NCI-H2227 treated with DMSO at 0.1 percent for 48 hours (cell line): ENCODE data around the gene DMGDH.

ENCODE experiments used
- DNase-seq: peaks from one replicate; lab custom pipeline; 2025; lab: John Stamatoyannopoulos, UW

The DMGDH gene

DNA sequence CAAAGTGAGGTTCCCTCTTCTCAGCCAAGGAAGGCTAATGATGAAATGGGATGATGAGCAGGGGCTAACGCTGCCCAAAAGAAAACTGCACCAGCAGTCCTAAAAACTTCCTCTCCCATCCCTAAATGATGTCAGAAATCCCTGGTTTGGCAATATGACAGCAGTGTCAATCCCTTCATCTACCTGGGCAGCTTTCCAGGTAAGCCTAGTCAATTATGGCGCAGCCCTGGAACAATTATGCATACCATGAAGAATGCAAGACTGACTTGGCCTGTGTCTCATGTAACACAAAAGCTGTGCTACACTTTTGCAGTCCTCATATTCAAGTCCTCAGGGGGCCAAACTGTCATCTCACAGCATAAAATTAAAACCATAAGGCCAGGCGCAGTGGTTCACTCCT is 7.0 kb downstream of the DMGDH start:
- no peak for DNase-seq

DNA sequence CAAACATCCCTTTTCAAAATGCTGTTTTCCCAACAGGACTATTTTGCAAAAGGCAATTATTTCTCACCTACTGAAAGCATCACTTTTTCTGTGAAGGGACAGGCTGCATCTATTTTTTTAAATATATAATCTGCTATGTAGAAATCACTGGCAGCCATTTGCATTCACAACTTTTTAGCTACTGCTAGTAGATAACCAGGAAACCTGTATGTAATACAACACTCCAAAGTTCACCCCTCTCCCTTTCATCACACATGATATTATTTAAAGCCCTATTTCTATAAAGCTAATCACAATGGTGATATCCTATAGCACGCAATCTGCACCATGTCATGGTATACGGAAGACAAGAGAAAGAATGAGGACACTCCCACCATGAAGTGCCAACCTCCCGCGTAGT is 9.8 kb downstream of the DMGDH start:
- no peak for DNase-seq

DNA sequence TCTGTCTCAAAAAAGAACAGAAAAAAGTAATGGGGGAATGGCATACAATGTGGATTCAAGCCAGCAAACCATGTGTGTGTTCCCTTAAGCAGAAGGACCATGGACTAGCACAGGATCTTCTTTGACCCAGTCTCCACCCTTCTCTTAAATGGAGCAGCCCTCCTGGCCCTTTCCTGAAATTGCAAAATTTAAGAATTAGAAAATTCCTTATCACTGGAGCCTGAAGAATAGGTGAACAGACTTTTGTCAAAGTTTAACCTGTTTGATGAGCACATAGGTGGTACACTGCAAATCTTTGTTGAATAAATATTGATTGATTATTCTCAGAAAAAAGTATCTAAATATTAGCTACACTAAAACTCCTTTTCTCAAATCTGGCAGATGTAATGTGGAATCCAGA is 12.6 kb downstream of the DMGDH start:
- DNase-seq, result no peak

DNA sequence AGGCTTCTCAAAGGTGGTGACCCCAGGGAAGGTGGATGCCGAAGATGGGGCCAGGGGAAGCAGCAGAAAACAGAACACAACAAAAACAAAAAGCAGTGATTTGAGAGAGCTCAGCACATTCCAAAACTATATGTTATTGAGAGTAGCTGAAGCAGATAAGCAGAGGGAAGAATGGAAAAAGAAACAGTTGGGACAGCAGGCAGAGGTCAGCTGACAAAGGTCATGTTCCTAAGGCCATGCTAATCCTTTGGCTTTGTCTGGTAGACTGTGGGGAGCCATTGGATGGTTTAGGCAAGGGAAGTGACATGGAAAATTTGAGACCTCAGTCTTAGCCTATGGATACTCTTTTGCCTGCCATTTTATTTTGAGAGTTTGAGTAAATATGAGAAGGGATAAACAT is 14.5 kb downstream of the DMGDH start:
- no peak for DNase-seq

DNA sequence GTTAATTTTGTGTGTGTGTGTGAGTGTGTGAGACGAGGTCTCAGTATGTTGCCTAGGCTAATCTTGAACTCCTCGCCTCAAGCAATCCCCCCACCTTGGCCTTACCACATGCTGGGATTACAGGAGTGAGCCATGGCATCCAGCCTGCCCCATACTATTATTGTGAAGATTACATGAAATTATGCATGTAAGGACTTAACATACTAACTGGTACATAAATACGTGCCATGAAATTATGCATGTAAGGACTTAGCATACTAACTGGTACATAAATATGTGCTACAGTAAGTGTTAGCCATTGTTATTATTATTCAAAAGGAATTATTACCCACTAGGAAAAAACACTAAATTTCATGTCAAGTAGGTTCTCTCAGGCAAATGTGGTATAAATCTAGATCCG is 16.2 kb downstream of the DMGDH start:
- DNase-seq, result no peak

DNA sequence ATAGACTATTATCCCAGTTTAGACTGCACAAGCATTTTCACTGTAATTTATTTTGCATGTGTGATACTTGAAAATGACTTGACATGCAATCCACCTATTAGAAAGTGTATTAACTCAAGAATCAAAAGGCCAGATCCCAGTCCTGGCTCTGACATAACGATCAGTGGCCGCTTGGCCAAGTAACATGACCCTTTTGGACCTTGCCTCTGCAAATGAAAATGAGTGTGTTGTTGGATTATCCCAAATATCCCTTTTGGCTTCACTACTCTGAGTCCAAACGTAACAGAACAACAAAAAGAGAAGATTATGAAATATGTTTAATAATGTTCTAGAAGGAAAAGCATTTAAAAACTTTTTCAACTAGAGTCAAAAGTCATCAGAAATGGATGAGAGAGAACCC is 19.0 kb downstream of the DMGDH start:
- DNase-seq, result no peak

DNA sequence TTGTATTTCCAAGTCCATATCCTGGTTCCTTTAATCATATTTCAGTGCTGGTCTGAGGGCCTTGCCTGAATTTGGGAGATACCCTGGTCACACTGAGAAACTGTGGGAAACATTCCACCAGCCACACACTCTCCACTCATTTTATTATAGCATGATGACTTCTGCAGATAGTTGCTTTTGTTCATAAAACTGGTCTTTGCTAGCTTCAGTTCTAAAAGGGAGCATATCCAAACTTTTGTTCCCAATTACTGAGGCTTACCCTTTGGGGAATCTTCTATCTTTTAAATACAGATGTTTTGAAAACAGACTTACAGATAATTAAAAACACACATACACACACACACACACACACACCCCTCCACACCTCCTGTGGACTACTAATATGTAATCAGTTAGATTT is 21.0 kb downstream of the DMGDH start:
- DNase-seq, result no peak

DNA sequence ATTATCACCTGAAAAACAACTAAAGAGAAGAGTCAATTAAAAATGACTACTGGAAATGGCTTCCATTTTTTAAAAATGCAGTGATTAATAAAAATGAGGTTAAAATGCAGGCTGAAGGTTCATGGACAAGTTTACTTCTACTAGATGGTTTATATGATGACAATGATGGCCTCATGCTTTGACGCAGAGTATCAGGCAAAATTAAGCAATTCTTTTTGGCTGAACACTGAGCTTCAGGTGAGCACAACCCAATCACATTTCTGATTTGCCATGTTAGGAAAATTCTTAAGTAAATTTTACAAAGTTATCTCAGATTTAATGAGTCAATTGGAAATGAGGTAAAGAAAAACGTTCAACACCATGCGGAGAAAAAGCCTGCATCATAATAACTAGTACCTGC is 22.3 kb downstream of the DMGDH start:
- DNase-seq, result no peak

DNA sequence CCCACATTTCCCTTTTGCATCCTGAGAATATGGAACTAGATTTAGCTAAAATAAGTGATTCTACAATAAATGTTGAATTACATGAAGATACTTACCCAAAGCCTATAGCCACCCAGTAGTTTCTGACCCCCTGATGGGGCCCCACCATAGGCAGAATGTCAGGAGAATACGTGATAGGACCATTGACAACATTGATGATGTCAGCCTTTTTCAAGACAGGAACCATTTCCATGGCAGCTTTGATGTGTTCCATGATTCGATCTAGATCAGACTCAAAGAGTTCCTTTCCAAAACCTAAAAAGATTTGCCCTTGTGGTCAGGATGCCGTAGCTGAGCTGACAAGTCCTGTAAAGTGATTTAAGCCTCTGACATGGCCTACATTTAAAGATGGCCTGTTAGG is 27.3 kb downstream of the DMGDH start:
- DNase-seq, result no peak

DNA sequence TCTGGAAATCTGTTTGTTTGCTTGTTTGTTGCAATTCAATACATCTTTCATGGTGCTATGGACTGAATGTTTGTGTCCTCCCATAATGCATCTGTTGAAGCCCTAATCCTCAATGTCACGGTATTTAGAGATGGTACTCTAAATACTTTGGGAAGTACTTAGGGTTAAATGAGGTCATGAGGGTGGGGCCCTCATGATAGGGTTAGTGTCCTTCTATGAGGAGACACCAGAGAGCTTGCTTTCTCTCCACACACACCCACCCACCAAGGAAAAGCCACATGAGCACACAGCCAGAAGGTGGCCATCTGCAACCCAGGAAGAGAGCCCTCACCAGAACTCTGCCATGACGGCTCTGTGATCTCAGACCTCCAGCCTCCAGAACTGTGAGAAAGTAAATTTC is 32.7 kb downstream of the DMGDH start:
- DNase-seq, result no peak

DNA sequence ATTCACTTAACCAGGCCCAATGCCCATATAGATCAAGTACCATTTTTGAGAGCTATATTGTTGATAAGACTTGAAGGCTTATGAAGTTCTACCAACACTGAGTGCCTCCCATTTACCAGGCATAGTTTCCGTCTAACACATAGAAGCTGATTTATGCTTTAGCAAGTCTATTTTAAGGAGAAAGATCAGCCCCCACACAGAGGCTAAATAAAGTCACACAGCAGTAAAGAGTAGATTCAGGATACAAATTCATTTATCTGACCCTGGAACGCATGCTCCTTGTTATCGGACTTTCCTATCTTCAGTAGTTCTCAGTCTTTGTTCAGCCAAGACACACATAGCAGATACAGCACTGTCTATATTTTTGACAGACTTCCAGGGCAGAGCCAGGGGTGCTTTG is 34.2 kb downstream of the DMGDH start:
- no peak for DNase-seq

DNA sequence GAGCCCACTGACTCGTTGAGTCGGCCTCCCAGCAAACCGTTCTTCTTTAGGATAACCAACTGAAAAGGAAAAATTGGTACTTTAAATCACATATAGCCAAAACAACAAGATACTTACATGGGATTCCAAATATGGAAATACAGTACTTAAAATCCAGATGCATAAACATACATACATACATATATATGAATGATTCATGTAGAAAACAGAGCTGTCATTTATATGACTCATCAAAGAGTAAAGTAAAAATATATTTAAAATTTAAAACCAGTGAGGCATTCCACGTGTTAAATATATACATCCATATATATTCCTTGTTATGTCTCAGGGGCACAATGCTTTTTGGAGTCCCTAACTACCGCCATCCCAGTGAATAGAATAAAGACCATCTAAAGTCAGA is 36.7 kb downstream of the DMGDH start:
- DNase-seq, result no peak

DNA sequence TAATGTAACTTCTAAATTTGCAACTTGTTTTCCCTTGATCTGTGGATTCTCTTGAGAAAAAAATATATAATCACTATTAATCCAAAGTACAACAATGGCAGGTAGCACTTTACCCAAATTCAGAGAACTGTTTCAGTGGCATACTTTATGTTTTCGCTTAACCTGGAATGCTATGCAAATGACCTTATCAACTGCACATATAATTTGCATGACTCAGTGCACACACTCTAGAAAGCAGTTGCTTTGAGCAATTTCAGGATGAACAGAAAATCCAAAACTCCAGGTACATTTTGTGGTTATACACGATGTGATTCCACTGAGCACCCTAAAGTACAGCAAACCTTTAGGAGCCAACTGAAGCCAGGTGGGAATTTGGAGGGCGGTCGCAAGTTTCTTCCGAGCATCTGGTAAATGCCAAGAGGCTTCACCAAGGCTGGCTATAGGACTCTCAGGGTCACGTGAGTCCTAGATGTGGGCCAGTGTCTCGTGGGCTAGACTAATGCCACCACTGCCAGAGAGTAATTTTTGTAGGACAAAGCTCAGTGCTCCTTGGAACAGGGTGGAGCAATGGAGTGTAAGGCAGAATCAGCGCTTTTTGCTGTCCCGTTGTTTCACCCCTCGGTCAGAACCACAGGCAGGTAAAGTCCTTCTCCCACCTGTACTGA is 37.3 kb downstream of the DMGDH start:
- DNase-seq, result no peak

DNA sequence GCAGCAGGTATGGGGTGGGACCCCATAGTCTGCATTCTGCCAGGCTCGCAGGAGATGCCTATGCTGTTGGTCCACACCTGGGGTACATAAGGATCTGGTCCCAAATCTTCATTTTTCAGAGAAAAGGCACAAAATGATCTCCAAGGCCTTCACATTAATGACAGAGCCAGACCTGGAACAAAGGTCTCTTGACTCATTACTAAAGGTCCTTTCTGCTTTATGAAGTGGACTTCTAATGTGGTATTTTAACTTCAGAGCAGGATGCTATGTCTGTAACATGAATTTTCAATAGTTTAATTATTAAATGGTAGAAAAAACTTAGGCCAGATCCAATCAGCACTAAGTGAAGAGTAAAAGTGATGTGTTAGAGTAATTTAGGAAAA is 38.0 kb downstream of the DMGDH start:
- DNase-seq, result no peak

DNA sequence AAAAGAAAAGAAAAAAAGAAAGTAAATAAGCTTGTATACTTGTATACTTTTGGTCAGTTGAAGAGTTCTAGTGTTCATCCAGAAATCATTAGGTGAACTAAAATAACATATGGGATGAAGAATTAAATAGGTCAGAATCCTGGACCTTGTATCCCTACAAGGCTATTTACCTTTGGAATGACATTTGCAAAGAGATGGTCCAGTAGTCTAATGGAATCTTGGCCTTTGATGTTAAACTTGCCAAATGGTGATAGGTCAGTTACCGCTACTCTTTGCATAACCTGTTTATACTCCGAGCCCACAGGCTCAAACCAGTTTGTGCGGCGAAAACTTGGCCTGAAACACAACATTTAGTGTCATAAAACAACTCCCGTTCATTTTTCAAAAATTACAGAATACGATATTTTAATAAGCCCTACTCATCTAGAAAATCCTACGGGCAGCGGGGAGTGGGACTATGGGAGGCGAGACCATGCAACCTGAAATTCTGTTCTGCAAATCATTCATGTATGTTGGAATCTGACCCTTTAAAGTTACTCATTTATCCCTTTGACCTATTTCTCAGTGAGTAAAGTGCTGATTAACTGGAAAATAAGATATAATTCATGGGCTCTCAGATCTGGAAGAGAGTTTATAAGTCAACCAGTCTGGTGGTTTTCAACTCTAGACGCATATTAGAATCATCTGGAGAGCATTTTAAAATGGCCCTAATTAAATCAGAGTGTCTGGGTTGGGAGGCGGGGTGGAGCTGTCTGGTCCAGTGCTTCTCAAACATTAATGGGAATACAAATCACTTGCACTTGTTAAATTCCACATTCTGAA is 38.6 kb downstream of the DMGDH start:
- peak; percentile 0 for DNase-seq

DNA sequence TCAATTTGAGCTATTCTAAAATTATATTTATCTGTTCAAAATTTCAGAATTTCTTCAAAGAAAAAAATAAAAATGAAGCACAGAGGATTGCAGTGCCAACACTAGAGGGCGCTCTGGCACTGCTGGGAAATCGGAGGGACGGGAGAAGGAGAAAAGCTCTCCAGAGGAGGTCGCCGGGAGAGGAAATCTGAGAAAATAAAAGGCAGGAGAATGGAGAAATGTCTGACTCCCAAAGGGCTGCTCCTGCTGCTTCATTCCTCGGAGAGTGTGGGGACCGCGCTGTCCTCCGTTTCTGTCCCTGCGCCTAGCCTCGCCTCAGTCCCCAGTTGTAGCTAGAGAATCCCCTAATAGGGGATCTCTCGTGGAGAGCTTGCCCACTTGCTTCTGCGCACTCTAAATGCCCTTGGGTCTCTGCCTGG is 44.4 kb downstream of the DMGDH start:
- DNase-seq, result peak; percentile 65

DNA sequence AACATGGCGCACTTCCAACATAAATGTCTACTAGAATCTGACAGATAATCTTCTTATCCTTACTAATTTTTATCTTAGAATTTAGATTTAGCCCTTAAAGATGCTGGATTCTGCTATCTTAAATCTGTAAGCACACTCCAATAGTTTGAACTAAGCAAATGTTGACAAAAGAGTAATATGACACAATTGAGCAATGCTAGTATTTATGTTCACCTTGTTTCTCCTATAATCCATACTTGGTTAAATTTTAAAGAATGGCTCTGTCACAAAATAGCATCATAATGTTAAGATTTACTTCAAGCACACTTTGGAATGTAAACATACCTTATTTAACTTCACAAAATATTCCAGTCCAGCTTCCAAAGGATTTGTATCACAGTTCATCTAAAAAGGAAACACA is 45.5 kb downstream of the DMGDH start:
- DNase-seq, result no peak

DNA sequence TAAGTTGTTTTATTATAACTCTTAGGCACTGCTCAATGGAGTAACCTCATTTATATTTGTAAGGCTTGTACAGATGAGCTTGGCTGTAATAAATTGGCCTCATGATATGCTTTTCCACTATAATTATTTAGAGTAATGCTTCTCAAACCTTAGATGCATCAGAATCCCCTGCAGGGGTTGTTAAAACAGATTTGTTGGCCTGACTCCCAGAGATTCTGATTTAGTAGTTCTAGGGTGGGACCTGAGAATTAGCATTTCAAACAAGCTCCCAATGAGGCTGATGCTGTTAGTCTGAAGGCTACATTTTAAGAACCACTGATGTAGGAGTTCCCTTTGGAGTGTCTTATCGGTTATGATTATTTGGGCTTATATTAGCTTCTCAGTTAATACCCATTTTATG is 46.1 kb downstream of the DMGDH start:
- DNase-seq, result peak; percentile 0

DNA sequence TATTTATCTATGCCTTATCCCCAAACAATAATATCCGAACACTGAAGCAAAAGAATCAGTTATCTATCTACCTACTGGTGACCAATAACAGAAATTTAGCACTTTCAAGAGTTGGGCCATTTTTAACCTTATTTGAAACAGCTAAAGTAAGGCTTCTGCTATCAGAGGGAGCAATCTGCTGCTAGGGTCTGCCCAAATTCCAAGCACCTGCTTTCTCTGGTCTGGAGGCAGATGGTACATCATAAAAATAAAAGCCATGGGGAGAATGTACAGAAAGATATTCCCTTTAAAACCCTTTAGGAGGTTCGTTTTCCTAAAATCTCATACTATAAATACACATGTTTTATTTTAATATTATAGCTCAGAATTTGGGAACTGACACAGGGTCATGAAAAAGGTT is 46.7 kb downstream of the DMGDH start:
- no peak for DNase-seq

DNA sequence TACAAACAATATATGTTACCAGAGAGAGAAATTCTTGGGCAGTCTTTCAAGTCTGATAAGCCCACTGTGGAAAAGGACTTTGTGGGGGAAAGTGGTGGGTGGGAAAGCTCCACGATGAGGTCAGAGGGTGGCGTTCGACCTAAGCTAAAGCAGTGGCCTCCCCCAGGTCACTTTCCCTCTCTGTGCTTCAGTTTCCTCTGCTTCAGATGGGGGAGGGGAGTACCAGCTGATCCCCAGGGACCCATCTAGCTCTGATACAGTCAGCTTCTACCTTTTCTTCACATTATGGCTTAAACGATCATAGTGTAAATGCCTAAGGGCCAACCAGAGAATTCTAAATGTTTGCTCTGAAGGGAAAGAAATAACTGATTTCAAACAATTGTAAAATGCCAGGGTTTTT is 47.7 kb downstream of the DMGDH start:
- DNase-seq, result no peak

DNA sequence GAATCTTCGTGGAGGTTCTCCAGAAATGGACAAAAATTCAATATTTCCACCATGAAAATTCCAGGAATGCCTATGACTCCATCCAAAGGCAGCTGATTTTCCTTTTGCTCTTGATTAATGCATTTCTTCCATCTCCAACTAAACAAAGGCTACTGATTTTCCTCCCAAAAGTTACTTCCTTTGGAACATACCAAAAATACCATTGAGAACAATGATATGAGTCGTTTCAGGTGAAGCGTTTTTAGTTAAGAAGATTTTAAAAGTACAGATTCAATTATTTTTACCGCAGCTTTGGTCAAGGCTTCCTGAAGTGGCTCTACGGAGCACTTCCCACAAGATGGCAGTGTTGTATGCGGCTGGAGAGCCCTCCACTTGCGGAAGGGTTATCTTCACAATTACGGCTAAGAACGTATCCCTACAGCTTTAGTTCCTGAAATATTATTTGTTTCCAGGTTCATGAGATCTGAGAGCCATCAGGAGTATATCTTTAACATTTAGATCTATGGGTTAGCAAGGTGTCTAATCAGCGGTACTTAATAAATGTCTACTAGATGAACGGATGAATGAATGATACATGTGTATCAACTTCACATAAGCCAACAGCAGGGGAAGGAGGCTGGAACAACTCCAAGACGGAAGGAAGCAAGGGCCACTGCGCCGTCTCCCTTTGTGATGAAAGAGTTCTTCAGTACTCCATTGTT is 48.5 kb downstream of the DMGDH start:
- DNase-seq, result peak; percentile 63

DNA sequence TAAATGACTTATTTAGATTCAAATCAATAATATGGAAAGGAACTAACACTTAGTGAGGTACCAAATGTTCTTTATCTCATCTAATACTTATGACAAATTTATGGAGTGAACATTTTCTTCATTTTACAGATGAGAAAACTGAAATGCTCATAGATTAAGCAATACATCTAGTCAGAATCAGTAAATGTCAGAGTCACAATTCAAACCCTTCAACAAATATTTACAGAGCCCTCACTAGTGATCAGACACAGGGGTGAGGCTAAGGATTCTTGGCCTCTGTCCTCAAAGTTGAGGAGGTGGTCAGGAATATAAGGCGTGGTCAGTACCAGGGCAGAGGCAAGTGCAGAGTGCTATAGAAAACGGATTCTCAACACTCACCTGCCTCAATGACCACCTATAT is 54.8 kb downstream of the DMGDH start:
- no peak for DNase-seq

DNA sequence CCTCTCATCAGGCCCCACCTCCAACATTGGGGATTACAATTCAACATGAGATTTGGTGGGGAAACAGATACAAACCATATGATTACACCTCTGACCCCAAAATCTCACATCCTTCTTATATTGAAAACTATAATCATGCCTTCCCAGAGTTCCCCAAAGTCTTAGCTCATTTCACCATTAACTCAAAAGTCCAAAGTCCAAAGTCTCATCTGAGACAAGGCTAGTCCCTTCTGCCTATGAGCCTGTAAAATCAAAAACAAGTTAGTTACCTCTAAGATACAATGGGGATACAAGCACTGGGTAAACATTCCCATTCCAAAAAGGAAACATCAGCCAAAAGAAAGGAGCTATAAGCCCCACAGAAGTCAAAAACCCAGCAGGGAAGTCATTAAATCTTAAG is 57.6 kb downstream of the DMGDH start:
- DNase-seq, result no peak
